C4-2B (cell line): ENCODE measurements around the gene ORAI3.

ENCODE experiments used
- ZFX ChIP-seq: fragments of 450-650 bp; IDR thresholded peaks from 2 replicates; pipeline ENCODE4 v1.6.1; 2017
- TF ChIP-seq, protein P1 (sequence below): fragments of 450-650 bp; conservative IDR thresholded peaks from 2 replicates; pipeline ENCODE4 v1.5.1; 2017; ENCODE audit warnings: mild to moderate bottlenecking

- TF ChIP-seq, protein P1, sequence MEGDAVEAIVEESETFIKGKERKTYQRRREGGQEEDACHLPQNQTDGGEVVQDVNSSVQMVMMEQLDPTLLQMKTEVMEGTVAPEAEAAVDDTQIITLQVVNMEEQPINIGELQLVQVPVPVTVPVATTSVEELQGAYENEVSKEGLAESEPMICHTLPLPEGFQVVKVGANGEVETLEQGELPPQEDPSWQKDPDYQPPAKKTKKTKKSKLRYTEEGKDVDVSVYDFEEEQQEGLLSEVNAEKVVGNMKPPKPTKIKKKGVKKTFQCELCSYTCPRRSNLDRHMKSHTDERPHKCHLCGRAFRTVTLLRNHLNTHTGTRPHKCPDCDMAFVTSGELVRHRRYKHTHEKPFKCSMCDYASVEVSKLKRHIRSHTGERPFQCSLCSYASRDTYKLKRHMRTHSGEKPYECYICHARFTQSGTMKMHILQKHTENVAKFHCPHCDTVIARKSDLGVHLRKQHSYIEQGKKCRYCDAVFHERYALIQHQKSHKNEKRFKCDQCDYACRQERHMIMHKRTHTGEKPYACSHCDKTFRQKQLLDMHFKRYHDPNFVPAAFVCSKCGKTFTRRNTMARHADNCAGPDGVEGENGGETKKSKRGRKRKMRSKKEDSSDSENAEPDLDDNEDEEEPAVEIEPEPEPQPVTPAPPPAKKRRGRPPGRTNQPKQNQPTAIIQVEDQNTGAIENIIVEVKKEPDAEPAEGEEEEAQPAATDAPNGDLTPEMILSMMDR, result no peak
- TF ChIP-seq ZFX, result no peak
Measured at GRCh38 chr16:30980959-30981358, 32.1 kb downstream of the ORAI3 start.
